Nephron progenitor cell (in vitro differentiated cells): ENCODE data around the gene SYK.

ENCODE experiments used
- DNase-seq: peaks from one replicate; pipeline ENCODE4 v3.0.0; 2021
- H3K27ac Mint-ChIP-seq: 2 replicates; pipeline ENCODE4 v1.8.0; 2021; ENCODE audit warnings: mild to moderate bottlenecking, moderate library complexity, mixed read lengths
- H3K27me3 Mint-ChIP-seq: 2 replicates; pipeline ENCODE4 v1.8.0; 2021; ENCODE audit warnings: mild to moderate bottlenecking, low read depth, mixed read lengths; ENCODE audit not compliant: poor library complexity
- H3K36me3 Mint-ChIP-seq: 2 replicates; pipeline ENCODE4 v1.8.0; 2021; ENCODE audit warnings: low read depth, mixed read lengths
- H3K4me1 Mint-ChIP-seq: 2 replicates; pipeline ENCODE4 v1.8.0; 2021; ENCODE audit warnings: mixed read lengths
- H3K4me3 Mint-ChIP-seq: 2 replicates; pipeline ENCODE4 v1.8.0; 2021; ENCODE audit warnings: mild to moderate bottlenecking, moderate library complexity, mixed read lengths
- H3K9me3 Mint-ChIP-seq: 2 replicates; pipeline ENCODE4 v1.8.0; 2021; ENCODE audit warnings: mild to moderate bottlenecking, moderate library complexity, mixed read lengths
- CTCF ChIP-seq: fragments of 200-600 bp; sonication (generic); IDR thresholded peaks from 2 replicates; pipeline ENCODE4 v1.5.0; 2021; ENCODE audit warnings: antibody characterized with exemption

Gene SYK

GRCh38 chr9:90838581-90839154 lies 37.0 kb downstream of the SYK start:
- Mint-ChIP-seq H3K9me3 (no peaks in the 10 kb centered on the region), H3K27me3 (peaks cover 3% of the 10 kb centered on the region), H3K4me1 (peaks cover 7% of the 10 kb centered on the region), H3K36me3 (no peaks in the 10 kb centered on the region), H3K27ac (no peak overlapping the region), H3K4me3 (no peak overlapping the region)
- no peak for TF ChIP-seq CTCF
- no peak for DNase-seq

- H3K4me3 Mint-ChIP-seq, result no peak overlapping the region
- H3K27me3 Mint-ChIP-seq, result no peaks in the 10 kb centered on the region
- H3K4me1 Mint-ChIP-seq, result peaks cover 7% of the 10 kb centered on the region
- H3K36me3 Mint-ChIP-seq, result no peaks in the 10 kb centered on the region
- no peak overlapping the region for H3K27ac Mint-ChIP-seq
- H3K9me3 Mint-ChIP-seq, result no peaks in the 10 kb centered on the region
- TF ChIP-seq CTCF, result no peak
- DNase-seq, result no peak
Observed at GRCh38 chr9:90839183-90839728, 37.6 kb downstream of the SYK start.

GRCh38 chr9:90840696-90841095 lies 39.1 kb downstream of the SYK start:
- Mint-ChIP-seq H3K36me3 (no peaks in the 10 kb centered on the region), H3K27me3 (no peaks in the 10 kb centered on the region), H3K27ac (no peak overlapping the region), H3K4me1 (peaks cover 7% of the 10 kb centered on the region), H3K9me3 (no peaks in the 10 kb centered on the region), H3K4me3 (no peak overlapping the region)
- no peak for DNase-seq
- TF ChIP-seq CTCF, result no peak

- Mint-ChIP-seq H3K27ac (no peak overlapping the region), H3K4me1 (peaks cover 7% of the 10 kb centered on the region), H3K9me3 (no peaks in the 10 kb centered on the region), H3K4me3 (no peak overlapping the region), H3K27me3 (no peaks in the 10 kb centered on the region), H3K36me3 (no peaks in the 10 kb centered on the region)
- DNase-seq, result no peak
- TF ChIP-seq CTCF, result no peak
Observed at GRCh38 chr9:90841213-90841612, 39.6 kb downstream of the SYK start.

GRCh38 chr9:90841615-90842014 lies 40.0 kb downstream of the SYK start:
- peaks cover 7% of the 10 kb centered on the region for H3K4me1 Mint-ChIP-seq
- H3K27me3 Mint-ChIP-seq, result no peaks in the 10 kb centered on the region
- H3K36me3 Mint-ChIP-seq, result no peaks in the 10 kb centered on the region

More at GRCh38 chr9:90841615-90842014, 40.0 kb downstream of the SYK start:
- H3K9me3 Mint-ChIP-seq, result no peaks in the 10 kb centered on the region
- H3K27ac Mint-ChIP-seq, result no peak overlapping the region
- TF ChIP-seq CTCF, result no peak
- DNase-seq, result no peak
- no peak overlapping the region for H3K4me3 Mint-ChIP-seq
